NCI-H748 (cell line): ENCODE data around the gene CPT1B.

Source experiments
- DNase-seq: peaks from one replicate; lab custom pipeline; 2025; ENCODE audit not compliant: unreplicated experiment; lab: John Stamatoyannopoulos, UW

CPT1B gene

GRCh38 chr22:50571264-50572175 lies 6.7 kb downstream of the CPT1B start:
- no peak for DNase-seq

DNA sequence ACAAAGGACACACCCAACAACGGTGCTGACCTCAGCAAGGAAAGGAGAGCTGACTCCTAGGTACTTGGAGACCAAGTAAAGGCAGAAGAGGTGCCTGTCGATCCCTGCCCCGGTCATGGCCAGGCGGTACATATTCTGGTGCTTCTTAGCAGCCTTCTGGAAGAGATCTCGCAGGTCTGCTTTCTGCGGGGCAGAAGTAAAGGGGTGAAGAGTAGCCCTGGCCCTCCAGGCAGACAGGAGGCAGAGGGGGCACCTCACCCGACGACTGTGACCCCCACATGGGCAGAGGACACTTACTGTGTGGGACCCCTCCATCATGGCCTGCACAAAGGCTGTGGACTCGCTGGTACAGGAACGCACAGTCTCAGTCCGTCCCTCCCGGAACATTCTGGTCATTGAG lies 7.4 kb downstream of the CPT1B start:
- no peak for DNase-seq

GRCh38 chr22:50569896-50570535 lies 8.2 kb downstream of the CPT1B start:
- DNase-seq, result no peak

- no peak for DNase-seq
Measured at GRCh38 chr22:50569041-50569459, 9.2 kb downstream of the CPT1B start.

GRCh38 chr22:50568626-50569025 lies 9.6 kb downstream of the CPT1B start:
- DNase-seq, result no peak

- no peak for DNase-seq
Measured at GRCh38 chr22:50567721-50568252, 10.4 kb downstream of the CPT1B start.

- DNase-seq, result no peak
Measured at GRCh38 chr22:50564289-50564688, 13.9 kb downstream of the CPT1B start.

DNA sequence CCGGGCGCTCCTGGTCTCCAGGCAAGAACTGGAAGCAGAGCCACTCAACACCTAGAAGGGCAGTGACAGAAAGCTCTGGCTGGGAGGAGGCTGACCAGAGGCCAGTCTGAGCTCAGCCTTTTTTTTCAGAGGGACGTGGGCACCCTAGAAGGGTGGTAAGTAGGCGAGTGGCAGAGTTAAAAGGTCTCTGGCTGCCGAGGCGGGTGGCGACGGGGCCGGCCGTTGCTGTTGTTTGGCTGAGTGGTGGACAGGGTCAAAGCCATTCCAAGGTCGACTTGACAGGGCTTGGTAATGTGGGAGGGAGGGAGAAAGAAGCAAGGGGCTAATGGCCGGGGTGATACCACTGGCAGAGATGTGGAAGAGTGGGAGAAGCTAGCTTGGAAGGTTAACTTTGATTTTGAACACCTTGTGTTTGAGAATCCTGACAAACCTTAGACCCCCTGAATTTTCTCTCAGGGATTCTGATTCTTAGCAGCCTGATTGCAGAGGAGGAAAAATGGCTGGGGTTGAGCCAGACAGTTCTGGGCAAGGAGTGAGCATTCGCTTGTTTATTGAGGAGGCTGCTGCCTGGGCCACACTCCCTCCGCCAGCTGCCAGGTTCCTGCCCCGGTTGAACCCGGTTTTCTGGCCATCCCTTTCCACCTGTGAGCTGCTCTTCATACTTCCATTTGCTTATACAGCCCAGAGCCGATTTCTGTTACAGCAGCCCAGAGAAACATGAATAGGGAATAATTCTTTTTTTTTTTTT lies 14.6 kb downstream of the CPT1B start:
- DNase-seq, result no peak

DNA sequence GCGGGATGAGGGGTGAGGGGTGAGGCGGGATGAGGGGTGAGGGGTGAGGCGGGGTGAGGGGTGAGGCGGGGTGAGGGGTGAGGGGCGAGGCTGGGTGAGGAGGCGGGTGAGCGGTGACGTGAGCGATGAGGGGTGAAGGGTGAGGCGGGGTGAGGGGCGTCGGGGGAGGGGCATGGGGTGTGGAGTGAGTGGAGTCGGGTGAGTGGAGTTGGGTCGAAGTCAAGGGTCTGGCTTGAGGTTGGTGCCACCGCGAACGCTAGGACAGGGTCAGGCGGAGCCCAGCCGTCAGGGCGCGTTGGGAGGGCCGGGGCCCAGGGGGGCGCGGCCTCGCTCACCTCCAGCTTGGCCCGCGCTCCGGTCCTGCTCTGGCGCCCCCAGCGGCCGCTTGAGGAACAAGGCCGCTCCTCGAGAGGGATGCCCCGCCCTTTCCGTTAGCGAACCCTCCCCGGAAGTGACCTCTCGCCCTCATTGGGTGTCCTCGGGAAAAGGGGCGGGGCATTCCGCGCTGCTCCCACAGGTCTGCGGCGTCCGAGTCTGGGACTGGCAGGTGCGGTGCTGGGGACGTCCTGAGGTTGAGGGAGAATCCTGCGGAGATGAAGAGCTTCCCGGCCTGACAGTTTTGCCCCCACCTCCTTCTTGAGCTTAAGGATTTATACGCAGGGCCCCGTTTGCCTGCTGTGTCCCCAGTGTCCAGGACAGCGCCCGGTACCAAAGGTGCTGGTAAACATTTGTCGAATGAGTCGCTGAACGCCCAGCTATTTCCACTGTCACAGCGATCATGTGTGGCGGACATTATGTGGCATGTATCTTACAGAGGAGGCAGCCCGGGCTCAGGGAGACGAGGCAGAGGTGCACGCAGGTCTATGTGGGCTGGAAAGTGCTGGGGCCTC lies 15.5 kb downstream of the CPT1B start, which contains the start of gene SYCE3:
Gene SYCE3 (minus strand): TSS at position 397 of the 890 bp plus-strand sequence. CDS start 6,514 bp downstream, outside the sequence.
- peak; percentile 97 for DNase-seq

DNA sequence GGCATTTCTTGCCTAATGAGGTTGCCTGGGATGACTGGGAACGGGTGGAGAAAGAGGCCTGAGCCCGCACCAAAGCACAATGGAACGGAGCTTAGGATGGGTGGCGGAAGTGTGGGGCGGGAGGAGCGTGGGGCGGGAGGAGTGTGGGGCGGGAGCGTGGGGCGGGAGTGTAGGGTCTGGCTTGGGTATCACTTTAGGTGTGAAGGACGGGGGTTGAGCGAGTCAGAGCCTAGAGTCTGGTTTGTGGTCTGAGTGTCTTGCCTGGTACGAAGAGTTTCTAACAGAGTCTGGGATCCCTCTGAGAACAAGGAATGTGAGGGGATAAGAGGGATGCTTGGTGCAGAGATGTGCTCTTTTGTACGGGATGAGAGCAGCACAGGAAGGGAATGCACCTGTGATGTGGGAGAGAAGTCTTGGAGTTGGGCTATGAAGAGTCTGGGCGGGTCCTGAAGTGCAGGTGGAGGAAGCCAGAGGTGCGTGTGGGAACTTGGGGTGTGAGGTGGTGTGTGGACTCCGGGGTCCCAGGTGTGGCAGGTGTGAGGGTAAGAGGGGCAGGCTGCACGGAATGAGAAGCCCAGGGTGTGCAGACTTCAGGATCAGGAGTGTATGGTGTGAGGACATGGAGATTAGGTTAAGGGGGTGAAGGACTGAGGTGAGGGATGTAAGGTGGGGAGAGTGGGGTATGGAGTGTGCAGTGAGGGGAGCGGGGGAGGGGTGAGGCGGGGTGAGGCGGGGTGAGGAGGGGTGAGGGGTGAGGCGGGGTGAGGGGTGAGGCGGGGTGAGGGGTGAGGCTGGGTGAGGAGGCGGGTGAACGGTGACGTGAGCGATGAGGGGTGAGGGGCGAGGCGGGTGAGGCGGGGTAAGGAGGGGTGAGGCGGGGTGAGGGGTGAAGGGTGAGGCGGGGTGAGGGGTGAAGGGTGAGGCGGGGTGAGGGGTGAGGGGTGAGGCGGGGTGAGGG lies 16.5 kb downstream of the CPT1B start:
- DNase-seq, result no peak

DNA sequence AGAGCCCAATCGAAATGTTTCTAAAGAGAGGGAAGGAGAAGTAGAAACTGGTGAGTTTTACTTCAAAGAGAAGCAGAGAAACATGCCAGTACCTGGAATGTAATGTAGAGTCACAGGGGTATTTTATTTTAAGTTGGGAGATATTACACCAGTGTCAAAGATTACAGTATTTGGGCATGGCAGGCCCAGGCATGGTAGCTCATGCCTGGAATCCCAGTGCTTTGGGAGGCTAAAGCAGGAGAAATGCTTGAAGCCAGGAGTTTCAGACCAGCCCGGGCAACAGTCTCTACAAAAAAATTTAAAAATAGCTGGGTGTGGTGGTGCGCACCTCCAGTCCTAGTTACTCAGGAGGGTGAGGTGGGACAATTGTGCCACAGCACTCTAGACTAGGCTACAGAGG lies 18.2 kb downstream of the CPT1B start:
- no peak for DNase-seq

GRCh38 chr22:50556703-50557102 lies 21.5 kb downstream of the CPT1B start:
- DNase-seq, result no peak

DNA sequence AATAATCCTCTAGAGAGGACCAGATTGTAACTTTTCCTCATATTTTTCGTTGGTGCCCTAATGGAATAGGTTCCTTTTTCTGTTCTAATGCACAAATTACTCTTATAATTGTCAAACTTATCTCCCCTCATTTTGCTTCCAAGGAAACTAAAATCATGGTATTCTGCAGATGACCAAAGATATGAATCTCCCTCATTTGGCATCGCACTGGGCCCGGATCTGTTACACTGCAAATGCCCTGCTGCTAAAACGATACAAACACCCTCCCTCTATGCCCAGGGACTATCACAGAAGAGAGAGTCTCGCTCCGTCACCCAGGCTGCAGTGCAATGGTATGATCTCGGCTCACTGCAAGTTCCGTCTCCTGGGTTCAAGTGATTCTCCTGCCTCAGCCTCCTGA lies 24.9 kb downstream of the CPT1B start:
- DNase-seq, result no peak

DNA sequence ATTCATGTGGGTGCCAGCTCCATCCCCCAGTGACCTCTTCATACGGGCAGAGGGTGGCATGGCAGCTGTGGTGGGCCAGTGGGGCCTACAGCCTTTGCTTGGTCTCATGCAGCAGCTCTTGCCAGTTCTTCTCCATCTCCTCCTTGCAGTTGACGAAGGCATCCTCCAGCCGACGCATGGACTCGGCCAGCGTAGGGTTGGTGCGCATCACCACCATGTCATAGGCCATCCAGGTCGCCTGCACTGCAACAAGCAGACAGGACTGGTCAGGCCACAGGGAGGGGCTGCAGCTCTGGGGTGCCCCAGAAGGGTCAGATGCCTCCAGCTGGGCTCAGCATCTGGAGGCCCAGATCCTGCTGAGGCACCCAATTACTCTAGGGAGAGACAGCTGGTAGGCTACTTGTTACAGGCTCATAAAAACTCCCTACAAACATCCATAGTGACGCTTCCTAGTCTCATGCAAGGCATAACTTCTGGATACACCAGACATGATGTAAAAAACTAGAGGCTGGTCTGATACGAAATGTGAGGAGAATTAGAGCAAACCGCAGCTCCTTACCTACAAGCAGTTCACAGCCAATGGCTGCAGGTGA lies 27.0 kb downstream of the CPT1B start:
- DNase-seq, result no peak

- DNase-seq, result no peak
Measured at GRCh38 chr22:50550395-50550794, 27.8 kb downstream of the CPT1B start.

DNA sequence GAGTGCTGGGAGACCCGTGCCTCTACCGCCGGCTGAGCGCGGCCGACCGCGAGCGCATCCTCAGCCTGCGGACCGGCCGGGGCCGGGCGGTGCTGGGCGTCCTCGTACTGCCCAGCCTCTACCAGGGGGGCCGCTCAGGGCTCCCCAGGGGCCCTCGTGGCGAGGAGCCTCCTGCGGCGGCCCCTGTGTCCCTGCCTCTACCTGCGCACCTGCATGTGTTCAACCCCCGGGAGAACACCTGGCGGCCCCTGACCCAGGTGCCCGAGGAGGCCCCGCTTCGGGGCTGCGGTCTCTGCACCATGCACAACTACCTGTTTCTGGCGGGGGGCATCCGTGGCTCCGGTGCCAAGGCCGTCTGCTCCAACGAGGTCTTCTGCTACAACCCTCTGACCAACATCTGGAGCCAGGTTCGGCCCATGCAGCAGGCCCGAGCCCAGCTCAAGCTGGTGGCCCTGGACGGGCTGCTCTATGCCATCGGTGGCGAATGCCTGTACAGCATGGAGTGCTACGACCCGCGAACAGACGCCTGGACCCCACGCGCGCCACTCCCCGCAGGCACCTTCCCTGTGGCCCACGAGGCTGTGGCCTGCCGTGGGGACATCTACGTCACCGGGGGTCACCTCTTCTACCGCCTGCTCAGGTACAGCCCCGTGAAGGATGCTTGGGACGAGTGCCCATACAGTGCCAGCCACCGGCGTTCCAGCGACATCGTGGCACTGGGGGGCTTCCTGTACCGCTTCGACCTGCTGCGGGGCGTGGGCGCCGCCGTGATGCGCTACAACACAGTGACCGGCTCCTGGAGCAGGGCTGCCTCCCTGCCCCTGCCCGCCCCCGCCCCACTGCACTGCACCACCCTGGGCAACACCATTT lies 29.1 kb downstream of the CPT1B start:
- no peak for DNase-seq

- DNase-seq, result no peak
Measured at GRCh38 chr22:50548040-50548920, 29.9 kb downstream of the CPT1B start.
